ENCODE results near the gene BASP1.

The BASP1 gene

GRCh38 chr5:17217493-17218352 is at the start of gene BASP1:
BASP1 (plus strand) TSS chr5:17217631; CDS start chr5:17275217, 57,586 bp downstream.
- DNase-seq (ENCODE audit: low read depth, low spot score), result no peak

- no peak for DNase-seq (ENCODE audit: low read depth, low spot score)
These were observed 47.9 kb upstream of the BASP1 start for GRCh38 chr5:17169507-17169906.

GRCh38 chr5:17172791-17173190 is 44.6 kb upstream of the BASP1 start:
- no peak for DNase-seq (ENCODE audit: low read depth, low spot score)

GRCh38 chr5:17174965-17175364 is 42.5 kb upstream of the BASP1 start:
- no peak for DNase-seq (ENCODE audit: low read depth, low spot score)

GRCh38 chr5:17177501-17178372 is 39.7 kb upstream of the BASP1 start:
- no peak for DNase-seq (ENCODE audit: low read depth, low spot score)

GRCh38 chr5:17178373-17178675 is 39.1 kb upstream of the BASP1 start:
- DNase-seq (ENCODE audit: low read depth, low spot score), result no peak

GRCh38 chr5:17180330-17180843 is 37.0 kb upstream of the BASP1 start:
- DNase-seq (ENCODE audit: low read depth, low spot score), result no peak

GRCh38 chr5:17180864-17181723 is 36.3 kb upstream of the BASP1 start:
- DNase-seq (ENCODE audit: low read depth, low spot score), result no peak

GRCh38 chr5:17182494-17182893 is 34.9 kb upstream of the BASP1 start:
- no peak for DNase-seq (ENCODE audit: low read depth, low spot score)

- DNase-seq (ENCODE audit: low read depth, low spot score), result no peak
These were observed 34.5 kb upstream of the BASP1 start for GRCh38 chr5:17182981-17183380.

- DNase-seq (ENCODE audit: low read depth, low spot score), result no peak
These were observed 33.6 kb upstream of the BASP1 start for GRCh38 chr5:17183831-17184230.

- no peak for DNase-seq (ENCODE audit: low read depth, low spot score)
These were observed 32.8 kb upstream of the BASP1 start for GRCh38 chr5:17184588-17184987.

GRCh38 chr5:17185349-17185748 is 32.1 kb upstream of the BASP1 start:
- DNase-seq (ENCODE audit: low read depth, low spot score), result no peak

GRCh38 chr5:17185773-17186172 is 31.7 kb upstream of the BASP1 start:
- DNase-seq (ENCODE audit: low read depth, low spot score), result no peak

- DNase-seq (ENCODE audit: low read depth, low spot score), result no peak
These were observed 31.2 kb upstream of the BASP1 start for GRCh38 chr5:17186256-17186655.

GRCh38 chr5:17187011-17187785 is 30.2 kb upstream of the BASP1 start:
- no peak for DNase-seq (ENCODE audit: low read depth, low spot score)

- DNase-seq (ENCODE audit: low read depth, low spot score), result no peak
These were observed 29.7 kb upstream of the BASP1 start for GRCh38 chr5:17187786-17188170.

GRCh38 chr5:17189381-17190036 is 27.9 kb upstream of the BASP1 start:
- DNase-seq (ENCODE audit: low read depth, low spot score), result no peak

GRCh38 chr5:17190242-17190778 is 27.1 kb upstream of the BASP1 start:
- peak; percentile 55 for DNase-seq (ENCODE audit: low read depth, low spot score)

- DNase-seq (ENCODE audit: low read depth, low spot score), result no peak
These were observed 26.5 kb upstream of the BASP1 start for GRCh38 chr5:17190799-17191391.

Measured in brain pericyte (primary cell).